HepG2 (cell line): Measurements from ENCODE around the gene DDX46. TPM values are rescaled to one million over a fixed set of nuclear protein-coding genes. Genes with fewer than 3 reads are reported as not detected.

ENCODE experiments used
- ATAC-seq: fragments of 200-7000 bp; cut with Tn5 transposase; 3 replicates; pipeline ENCODE4 v1.9.1; 2020; ENCODE audit warnings: mild to moderate bottlenecking, moderate library complexity
- BruUV-seq: library from RNA; stranded (reverse); fragments of 400-500 nt; replicated peaks from 2 replicates; lab custom pipeline; 2021; lab: Mats Ljungman, UMichigan
- CTCF ChIA-PET: fragments of 300-600 bp; formaldehyde crosslinking; extraction: SDS; loops from one replicate; lab custom pipeline; 2021; ENCODE audit warnings: low total read pairs, inconsistent platforms, low intra/inter-chr PET ratio; lab: Yijun Ruan, JAX
- POLR2A ChIA-PET: fragments of 350-600 bp; sonication (Branson Sonifier 250); formaldehyde crosslinking; loops from one replicate; lab custom pipeline; 2020; ENCODE audit warnings: antibody characterized with exemption, inconsistent platforms; lab: Yijun Ruan, JAX
- DNase-seq: peaks from one replicate; pipeline ENCODE4 v3.0.0-alpha.2; 2015; ENCODE audit warnings: low spot score
- FAIRE-seq: peaks from 3 replicates; lab custom pipeline; 2011; peaks lifted over from hg19 to GRCh38; lab: Jason Lieb, UNC
- H2AFZ ChIP-seq: one replicate; pipeline ENCODE4 v1.6.1; 2011; ENCODE audit warnings: low read length, inconsistent platforms
- H3K27ac ChIP-seq: fragments of 300-600 bp; 3 replicates; pipeline ENCODE4 v1.8.0; 2011; ENCODE audit warnings: mixed run types, mild to moderate bottlenecking, mixed read lengths, low read length, inconsistent platforms; ENCODE audit not compliant: insufficient read depth; ENCODE audit errors: extremely low read length
- H3K27me3 ChIP-seq, 2 experiments: fragments of 200-600 bp in 1 of 2; 2 replicates in 1 of 2; 3 replicates in 1 of 2; pipeline versions ENCODE4 v1.6.0 to v1.8.0; 2011; ENCODE audit warnings: low read length in 2 of 2, mild to moderate bottlenecking in 2 of 2, moderate library complexity in 2 of 2, inconsistent platforms in 1 of 2; ENCODE audit not compliant: insufficient read depth in 2 of 2, control insufficient read depth in 1 of 2
- H3K36me3 ChIP-seq, 2 experiments: fragments of 200-600 bp in 1 of 2; replicated peaks in 1 of 2; 2 replicates in 1 of 2; 3 replicates in 1 of 2; pipeline versions ENCODE4 v1.5.1 to v1.8.0; 2011; ENCODE audit warnings: low read length in 2 of 2, inconsistent platforms in 1 of 2; ENCODE audit not compliant: insufficient read depth in 2 of 2, control insufficient read depth in 1 of 2
- H3K4me1 ChIP-seq: 2 replicates; pipeline ENCODE4 v1.5.1; 2012; ENCODE audit warnings: low read length, inconsistent platforms; ENCODE audit not compliant: insufficient read depth
- H3K4me2 ChIP-seq: 2 replicates; pipeline ENCODE4 v1.6.0; 2011; ENCODE audit warnings: low read depth, low read length, inconsistent platforms
- H3K4me3 ChIP-seq, 3 experiments: fragments of 200-600 bp in 1 of 3; sonication (generic), shearing (Covaris generic) in 1 of 3; replicated peaks in 1 of 3; 2 replicates each; pipeline ENCODE4 v1.5.1; 2011 to 2016; ENCODE audit warnings: low read length in 3 of 3, inconsistent platforms in 2 of 3, low read depth in 2 of 3, mild to moderate bottlenecking in 2 of 3, control low read depth in 1 of 3, mixed read lengths in 1 of 3; ENCODE audit not compliant: insufficient read depth in 1 of 3
- H3K79me2 ChIP-seq: one replicate; pipeline ENCODE4 v1.6.1; 2011; ENCODE audit warnings: low read length, inconsistent platforms; ENCODE audit not compliant: insufficient read depth
- H3K9ac ChIP-seq: 2 replicates; pipeline ENCODE4 v1.6.0; 2011; ENCODE audit warnings: mild to moderate bottlenecking, low read depth, low read length, inconsistent platforms; ENCODE audit not compliant: insufficient read depth
- H3K9me3 ChIP-seq: 2 replicates; pipeline ENCODE4 v1.5.1; 2012; ENCODE audit warnings: mild to moderate bottlenecking, low read length
- H4K20me1 ChIP-seq: 2 replicates; pipeline ENCODE4 v1.6.0; 2011; ENCODE audit warnings: inconsistent platforms, mild to moderate bottlenecking, low read length, moderate library complexity; ENCODE audit not compliant: insufficient read depth
- AHDC1 ChIP-seq: sonication (generic); formaldehyde crosslinking; IDR thresholded peaks from 2 replicates; pipeline ENCODE4 v1.5.1; 2020; ENCODE audit warnings: mild to moderate bottlenecking, missing genetic modification reagents, borderline replicate concordance
- CCDC6 ChIP-seq: sonication (generic); formaldehyde crosslinking; IDR thresholded peaks from 2 replicates; pipeline ENCODE4 v1.8.1; 2022; ENCODE audit warnings: mild to moderate bottlenecking, missing genetic modification reagents, moderate library complexity
- HMG20B ChIP-seq: conservative IDR thresholded peaks from 2 replicates; pipeline ENCODE4 v1.6.1; 2016; ENCODE audit warnings: missing genetic modification reagents, missing compliant biosample characterization
- KAT8 ChIP-seq: IDR thresholded peaks from 2 replicates; pipeline ENCODE4 v1.6.1; 2016; ENCODE audit warnings: missing genetic modification reagents, missing compliant biosample characterization
- KLF16 ChIP-seq, 2 experiments: sonication (generic) in 1 of 2; formaldehyde crosslinking in 1 of 2; IDR thresholded peaks; 2 replicates each; pipeline versions ENCODE4 v1.6.1 to v1.8.0; 2016 to 2023; ENCODE audit warnings: missing genetic modification reagents in 2 of 2, missing compliant biosample characterization in 1 of 2
- NFKBIZ ChIP-seq: IDR thresholded peaks from 2 replicates; pipeline ENCODE4 v1.6.1; 2018; ENCODE audit warnings: missing genetic modification reagents, missing compliant biosample characterization
- NONO ChIP-seq, 2 experiments: fragments of 450-650 bp in 1 of 2; sonication (generic) in 1 of 2; formaldehyde crosslinking in 1 of 2; IDR thresholded peaks in 1 of 2; conservative IDR thresholded peaks in 1 of 2; 2 replicates each; pipeline versions ENCODE4 v1.6.1 to v1.8.0; 2017 to 2022; ENCODE audit warnings: mild to moderate bottlenecking in 1 of 2, missing genetic modification reagents in 1 of 2, moderate library complexity in 1 of 2
- NR2F6 ChIP-seq, 2 experiments: IDR thresholded peaks; 2 replicates each; pipeline ENCODE4 v1.6.1; 2016; ENCODE audit warnings: antibody characterized with exemption in 1 of 2, mild to moderate bottlenecking in 1 of 2
- RELA ChIP-seq: sonication (generic); formaldehyde crosslinking; IDR thresholded peaks from 2 replicates; pipeline ENCODE4 v1.4.0; 2020; ENCODE audit warnings: missing genetic modification reagents
- ZEB1 ChIP-seq: IDR thresholded peaks from 2 replicates; pipeline ENCODE4 v1.6.1; 2012; ENCODE audit warnings: mild to moderate bottlenecking, low read depth, inconsistent platforms; ENCODE audit not compliant: insufficient replicate concordance
- ZFYVE20 ChIP-seq: sonication (generic); formaldehyde crosslinking; IDR thresholded peaks from 2 replicates; pipeline ENCODE4 v1.8.0; 2023; ENCODE audit warnings: low read depth, mild to moderate bottlenecking, moderate library complexity, missing genetic modification reagents, borderline replicate concordance
- ZMYM4 ChIP-seq: sonication (generic); formaldehyde crosslinking; IDR thresholded peaks from 2 replicates; pipeline ENCODE4 v1.8.1; 2023; ENCODE audit warnings: mild to moderate bottlenecking, missing genetic modification reagents
- ZNF343 ChIP-seq: sonication (generic); formaldehyde crosslinking; IDR thresholded peaks from 2 replicates; pipeline ENCODE4 v1.4.0; 2020; ENCODE audit warnings: mild to moderate bottlenecking, missing genetic modification reagents
- ZNF460 ChIP-seq: sonication (generic); formaldehyde crosslinking; IDR thresholded peaks from 2 replicates; pipeline ENCODE4 v1.5.1; 2020; ENCODE audit warnings: missing genetic modification reagents, mild to moderate bottlenecking, borderline replicate concordance
- ZNF607 ChIP-seq: sonication (generic); formaldehyde crosslinking; IDR thresholded peaks from 2 replicates; pipeline ENCODE4 v1.5.1; 2020; ENCODE audit warnings: missing genetic modification reagents, mild to moderate bottlenecking, borderline replicate concordance
- ZNF781 ChIP-seq: sonication (generic); formaldehyde crosslinking; IDR thresholded peaks from 2 replicates; pipeline ENCODE4 v1.5.1; 2020; ENCODE audit warnings: borderline replicate concordance, mild to moderate bottlenecking, missing genetic modification reagents; ENCODE audit errors: not compliant biosample characterization
- WGBS: methylation state at CpG from one replicate; pipeline ENCODE4 v1.1.6; 2017; ENCODE audit warnings: low lambda C conversion rate; 5-methylcytosine and 5-hydroxymethylcytosine counted together
- in situ Hi-C: cut with HindIII; loops from 2 replicates; pipeline ENCODE4 v1.10.0; 2017; ENCODE audit warnings: low pct_unique_long_range_greater_than_20kb; ENCODE audit not compliant: extremely low pct_ligation_motif_present
- intact Hi-C: fragments of 100-400 bp; cut with micrococcal nuclease; formaldehyde crosslinking; loops from one replicate; pipeline ENCODE4 v1.10.0; 2022; ENCODE audit not compliant: unreplicated experiment
- polyA plus RNA-seq, 8 experiments: library from polyadenylated mRNA; depleted of rRNA in 3 of 8; stranded (reverse) in 7 of 8; unstranded in 1 of 8; fragments of >200 nt; fragmentation: Illumina TruSeq in 4 of 8; extraction: Trizol in 4 of 8; gene quantifications; 2 replicates each; pipeline versions ENCODE4 v1.2.1 to v1.2.3, GENCODE V29; 2011 to 2016; ENCODE audit warnings: low read depth in 4 of 8, missing spikeins in 1 of 8, mixed read lengths in 1 of 8; ENCODE audit not compliant: insufficient read depth in 1 of 8
- total RNA-seq, 5 experiments: library from RNA; depleted of rRNA; stranded (reverse); fragments of >200 nt; fragmentation: Illumina TruSeq; extraction: Trizol; gene quantifications; 2 replicates each; pipeline ENCODE4 v1.2.3, GENCODE V29; 2016; ENCODE audit warnings: low read depth in 1 of 5
- TF ChIP-seq, protein P1 (sequence below): IDR thresholded peaks from 2 replicates; pipeline ENCODE4 v1.6.1; 2016; ENCODE audit warnings: missing biosample characterization, missing genetic modification reagents, low read depth

Gene DDX46
- total and polyA plus RNA-seq, 2 of the 13 experiments (the other 11 are each of a cell fraction or from before 2014, with no cell fraction given), result 27.3 to 59.3 TPM

GRCh38 chr5:134798468-134798867, 39.9 kb downstream of the DDX46 start:
- no peak overlapping the region for H2AFZ ChIP-seq
- WGBS, result 89% methylated on average over 5 of the region's 5 CpGs
- H3K36me3 ChIP-seq, result peaks cover 13 to 67% of the 10 kb centered on the region in 2 experiments
- FAIRE-seq (no peak), DNase-seq (no peak), ATAC-seq (no peak)
- no peaks in the 10 kb centered on the region for H3K27me3 ChIP-seq
- H3K9me3 ChIP-seq, result no peaks in the 10 kb centered on the region
- ChIA-PET CTCF (no interaction called here), POLR2A (interaction anchor here (0.6 kb wide), 1 partner anchor 40 kb away, joined by 3 read pairs; the partner anchor contains the start of gene DDX46)
- no peak overlapping the region for H3K27ac ChIP-seq
- no peak overlapping the region for H3K4me2 ChIP-seq
- no peak overlapping the region for H3K4me3 ChIP-seq
- H4K20me1 ChIP-seq, result no peaks in the 10 kb centered on the region
- no TSS peak for BruUV-seq
- no peaks in the 10 kb centered on the region for H3K79me2 ChIP-seq
- intact Hi-C loops, result no loop called here
- no peak overlapping the region for H3K9ac ChIP-seq
- in situ Hi-C loops, result no loop called here
- H3K4me1 ChIP-seq, result no peaks in the 10 kb centered on the region
- TF ChIP-seq CCDC6 (CRISPR knock-in tag) (no peak), NONO (IDR thresholded peaks at IDR 0.05) (no peak), NONO (CRISPR knock-in tag; conservative IDR thresholded peaks at IDR 0.05) (no peak), KAT8 (CRISPR knock-in tag) (no peak), ZNF460 (CRISPR knock-in tag) (no peak), ZEB1 (no peak), NR2F6 (IDR thresholded peaks at IDR 0.05) (no peak), NR2F6 (CRISPR knock-in tag; IDR thresholded peaks at IDR 0.05) (no peak), ZNF781 (CRISPR knock-in tag) (no peak), ZNF607 (CRISPR knock-in tag) (no peak), ZFYVE20 (CRISPR knock-in tag) (no peak), ZNF343 (CRISPR knock-in tag) (no peak), HMG20B (no peak), RELA (CRISPR knock-in tag) (no peak), AHDC1 (CRISPR knock-in tag) (no peak), NFKBIZ (CRISPR knock-in tag) (no peak), ZMYM4 (CRISPR knock-in tag) (no peak), KLF16 (CRISPR knock-in tag; IDR thresholded peaks at IDR 0.05) (no peak)
- TF ChIP-seq, protein P1, sequence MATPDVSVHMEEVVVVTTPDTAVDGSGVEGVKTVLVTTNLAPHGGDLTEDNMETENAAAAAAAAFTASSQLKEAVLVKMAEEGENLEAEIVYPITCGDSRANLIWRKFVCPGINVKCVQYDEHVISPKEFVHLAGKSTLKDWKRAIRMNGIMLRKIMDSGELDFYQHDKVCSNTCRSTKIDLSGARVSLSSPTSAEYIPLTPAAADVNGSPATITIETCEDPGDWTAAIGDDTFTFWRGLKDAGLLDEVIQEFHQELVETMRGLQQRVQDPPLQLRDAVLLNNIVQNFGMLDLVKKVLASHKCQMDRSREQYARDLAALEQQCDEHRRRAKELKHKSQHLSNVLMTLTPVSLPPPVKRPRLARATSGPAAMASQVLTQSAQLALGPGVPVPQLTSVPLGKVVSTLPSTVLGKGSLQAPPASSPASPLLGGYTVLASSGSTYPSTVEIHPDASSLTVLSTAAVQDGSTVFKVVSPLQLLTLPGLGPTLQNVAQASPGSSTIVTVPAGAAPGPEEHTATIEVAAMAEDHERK, result no peak
